HepG2 (cell line): ENCODE results near the gene SLC28A3. TPM values are rescaled to one million over a fixed set of nuclear protein-coding genes. Genes with fewer than 3 reads are reported as not detected.

Experiments used
- ATAC-seq: fragments of 200-7000 bp; cut with Tn5 transposase; 3 replicates; pipeline ENCODE4 v1.9.1; 2020; ENCODE audit warnings: mild to moderate bottlenecking, moderate library complexity
- BruUV-seq: library from RNA; stranded (reverse); fragments of 400-500 nt; replicated peaks from 2 replicates; lab custom pipeline; 2021; lab: Mats Ljungman, UMichigan
- CTCF ChIA-PET: fragments of 300-600 bp; formaldehyde crosslinking; extraction: SDS; loops from one replicate; lab custom pipeline; 2021; ENCODE audit warnings: low total read pairs, inconsistent platforms, low intra/inter-chr PET ratio; lab: Yijun Ruan, JAX
- POLR2A ChIA-PET: fragments of 350-600 bp; sonication (Branson Sonifier 250); formaldehyde crosslinking; loops from one replicate; lab custom pipeline; 2020; ENCODE audit warnings: antibody characterized with exemption, inconsistent platforms; lab: Yijun Ruan, JAX
- DNase-seq: peaks from one replicate; pipeline ENCODE4 v3.0.0-alpha.2; 2015; ENCODE audit warnings: low spot score
- FAIRE-seq: peaks from 3 replicates; lab custom pipeline; 2011; peaks lifted over from hg19 to GRCh38; lab: Jason Lieb, UNC
- H2AFZ ChIP-seq: one replicate; pipeline ENCODE4 v1.6.1; 2011; ENCODE audit warnings: low read length, inconsistent platforms
- H3K27ac ChIP-seq: fragments of 300-600 bp; 3 replicates; pipeline ENCODE4 v1.8.0; 2011; ENCODE audit warnings: mixed run types, mild to moderate bottlenecking, mixed read lengths, low read length, inconsistent platforms; ENCODE audit not compliant: insufficient read depth; ENCODE audit errors: extremely low read length
- H3K27me3 ChIP-seq, 2 experiments: fragments of 200-600 bp in 1 of 2; 2 replicates in 1 of 2; 3 replicates in 1 of 2; pipeline versions ENCODE4 v1.6.0 to v1.8.0; 2011; ENCODE audit warnings: low read length in 2 of 2, mild to moderate bottlenecking in 2 of 2, moderate library complexity in 2 of 2, inconsistent platforms in 1 of 2; ENCODE audit not compliant: insufficient read depth in 2 of 2, control insufficient read depth in 1 of 2
- H3K36me3 ChIP-seq, 2 experiments: fragments of 200-600 bp in 1 of 2; replicated peaks in 1 of 2; 2 replicates in 1 of 2; 3 replicates in 1 of 2; pipeline versions ENCODE4 v1.5.1 to v1.8.0; 2011; ENCODE audit warnings: low read length in 2 of 2, inconsistent platforms in 1 of 2; ENCODE audit not compliant: insufficient read depth in 2 of 2, control insufficient read depth in 1 of 2
- H3K4me1 ChIP-seq: 2 replicates; pipeline ENCODE4 v1.5.1; 2012; ENCODE audit warnings: low read length, inconsistent platforms; ENCODE audit not compliant: insufficient read depth
- H3K4me2 ChIP-seq: 2 replicates; pipeline ENCODE4 v1.6.0; 2011; ENCODE audit warnings: low read depth, low read length, inconsistent platforms
- H3K4me3 ChIP-seq, 3 experiments: fragments of 200-600 bp in 1 of 3; sonication (generic), shearing (Covaris generic) in 1 of 3; replicated peaks in 1 of 3; 2 replicates each; pipeline ENCODE4 v1.5.1; 2011 to 2016; ENCODE audit warnings: low read length in 3 of 3, inconsistent platforms in 2 of 3, low read depth in 2 of 3, mild to moderate bottlenecking in 2 of 3, control low read depth in 1 of 3, mixed read lengths in 1 of 3; ENCODE audit not compliant: insufficient read depth in 1 of 3
- H3K79me2 ChIP-seq: one replicate; pipeline ENCODE4 v1.6.1; 2011; ENCODE audit warnings: low read length, inconsistent platforms; ENCODE audit not compliant: insufficient read depth
- H3K9ac ChIP-seq: 2 replicates; pipeline ENCODE4 v1.6.0; 2011; ENCODE audit warnings: mild to moderate bottlenecking, low read depth, low read length, inconsistent platforms; ENCODE audit not compliant: insufficient read depth
- H3K9me3 ChIP-seq: 2 replicates; pipeline ENCODE4 v1.5.1; 2012; ENCODE audit warnings: mild to moderate bottlenecking, low read length
- H4K20me1 ChIP-seq: 2 replicates; pipeline ENCODE4 v1.6.0; 2011; ENCODE audit warnings: inconsistent platforms, mild to moderate bottlenecking, low read length, moderate library complexity; ENCODE audit not compliant: insufficient read depth
- CCDC6 ChIP-seq: sonication (generic); formaldehyde crosslinking; IDR thresholded peaks from 2 replicates; pipeline ENCODE4 v1.8.1; 2022; ENCODE audit warnings: mild to moderate bottlenecking, missing genetic modification reagents, moderate library complexity
- GATAD1 ChIP-seq: IDR thresholded peaks from 2 replicates; pipeline ENCODE4 v1.6.1; 2016; ENCODE audit warnings: missing genetic modification reagents, missing compliant biosample characterization
- HDAC2 ChIP-seq: sonication (generic); formaldehyde crosslinking; IDR thresholded peaks from 2 replicates; pipeline ENCODE4 v1.4.0; 2020; ENCODE audit warnings: missing genetic modification reagents
- KDM2A ChIP-seq: sonication (generic); formaldehyde crosslinking; IDR thresholded peaks from 2 replicates; pipeline ENCODE4 v1.4.0; 2020; ENCODE audit warnings: low read depth, missing genetic modification reagents, borderline replicate concordance
- PHF5A ChIP-seq: IDR thresholded peaks from one replicate; pipeline ENCODE4 v1.6.1; 2018; ENCODE audit warnings: low read depth, missing genetic modification reagents; ENCODE audit not compliant: unreplicated experiment
- PPARG ChIP-seq: conservative IDR thresholded peaks from 2 replicates; pipeline ENCODE4 v1.6.1; 2016; ENCODE audit warnings: missing biosample characterization, missing genetic modification reagents
- RERE ChIP-seq: IDR thresholded peaks from 2 replicates; pipeline ENCODE4 v1.6.1; 2016; ENCODE audit warnings: low read depth, missing genetic modification reagents, missing compliant biosample characterization
- SALL1 ChIP-seq: sonication (generic); formaldehyde crosslinking; IDR thresholded peaks from 2 replicates; pipeline ENCODE4 v1.8.0; 2022; ENCODE audit warnings: mild to moderate bottlenecking, missing genetic modification reagents
- U2AF2 ChIP-seq: fragments of 200-400 bp; formaldehyde crosslinking; IDR thresholded peaks from 2 replicates; pipeline ENCODE4 v1.6.1; 2017; ENCODE audit warnings: low read depth, mild to moderate bottlenecking, low read length
- ZNF232 ChIP-seq: sonication (generic); formaldehyde crosslinking; IDR thresholded peaks from 2 replicates; pipeline ENCODE4 v1.4.0; 2020; ENCODE audit warnings: missing genetic modification reagents, borderline replicate concordance
- ZNF280B ChIP-seq: sonication (generic); formaldehyde crosslinking; IDR thresholded peaks from 2 replicates; pipeline ENCODE4 v1.5.0; 2020; ENCODE audit warnings: missing genetic modification reagents, mild to moderate bottlenecking, borderline replicate concordance
- ZNF780A ChIP-seq: sonication (generic); formaldehyde crosslinking; IDR thresholded peaks from 2 replicates; pipeline ENCODE4 v1.8.0; 2022; ENCODE audit warnings: mild to moderate bottlenecking, missing genetic modification reagents, moderate library complexity
- ZSCAN22 ChIP-seq: sonication (generic); formaldehyde crosslinking; IDR thresholded peaks from 2 replicates; pipeline ENCODE4 v1.4.0; 2020; ENCODE audit warnings: mild to moderate bottlenecking, missing genetic modification reagents
- WGBS: methylation state at CpG from one replicate; pipeline ENCODE4 v1.1.6; 2017; ENCODE audit warnings: low lambda C conversion rate; 5-methylcytosine and 5-hydroxymethylcytosine counted together
- in situ Hi-C: cut with HindIII; loops from 2 replicates; pipeline ENCODE4 v1.10.0; 2017; ENCODE audit warnings: low pct_unique_long_range_greater_than_20kb; ENCODE audit not compliant: extremely low pct_ligation_motif_present
- intact Hi-C: fragments of 100-400 bp; cut with micrococcal nuclease; formaldehyde crosslinking; loops from one replicate; pipeline ENCODE4 v1.10.0; 2022; ENCODE audit not compliant: unreplicated experiment
- polyA plus RNA-seq, 8 experiments: library from polyadenylated mRNA; depleted of rRNA in 3 of 8; stranded (reverse) in 7 of 8; unstranded in 1 of 8; fragments of >200 nt; fragmentation: Illumina TruSeq in 4 of 8; extraction: Trizol in 4 of 8; gene quantifications; 2 replicates each; pipeline versions ENCODE4 v1.2.1 to v1.2.3, GENCODE V29; 2011 to 2016; ENCODE audit warnings: low read depth in 4 of 8, missing spikeins in 1 of 8, mixed read lengths in 1 of 8; ENCODE audit not compliant: insufficient read depth in 1 of 8
- total RNA-seq, 5 experiments: library from RNA; depleted of rRNA; stranded (reverse); fragments of >200 nt; fragmentation: Illumina TruSeq; extraction: Trizol; gene quantifications; 2 replicates each; pipeline ENCODE4 v1.2.3, GENCODE V29; 2016; ENCODE audit warnings: low read depth in 1 of 5

The SLC28A3 gene
- total and polyA plus RNA-seq, 2 of the 13 experiments (the other 11 are each of a cell fraction or from before 2014, with no cell fraction given), result not detected

GRCh38 chr9:84277646-84278045 is 62.9 kb downstream of the SLC28A3 start:
- TF ChIP-seq ZNF232 (CRISPR knock-in tag), result no peak
- TF ChIP-seq ZNF780A, result no peak
- TF ChIP-seq KDM2A (CRISPR knock-in tag), result no peak
- TF ChIP-seq, all 625 proteins: peak for 0
- BruUV-seq, result no TSS peak
- POLR2A ChIA-PET, result no interaction called here
- H4K20me1 ChIP-seq, result no peaks in the 10 kb centered on the region
- FAIRE-seq, result no peak
- in situ Hi-C loops, result no loop called here
- no peak overlapping the region for H3K4me2 ChIP-seq
- 15% methylated on average over 3 of the region's 3 CpGs for WGBS
- H3K27ac ChIP-seq, result no peak overlapping the region
- H3K4me1 ChIP-seq, result no peaks in the 10 kb centered on the region
- peaks cover 1 to 10% of the 10 kb centered on the region in 2 experiments; a peak in 2 of 5 replicates for H3K27me3 ChIP-seq
- H3K9ac ChIP-seq, result no peak overlapping the region
- CTCF ChIA-PET, result no interaction called here
- H3K9me3 ChIP-seq, result no peaks in the 10 kb centered on the region
- no peak for ATAC-seq
- H3K4me3 ChIP-seq, result no peak overlapping the region
- H3K36me3 ChIP-seq, result no peaks in the 10 kb centered on the region
- no peak overlapping the region for H2AFZ ChIP-seq
- no peak for DNase-seq
- H3K79me2 ChIP-seq, result no peaks in the 10 kb centered on the region
- intact Hi-C loops, result no loop called here

GRCh38 chr9:84276741-84277140 is 63.8 kb downstream of the SLC28A3 start:
- FAIRE-seq, result no peak
- in situ Hi-C loops, result no loop called here
- CTCF ChIA-PET, result no interaction called here
- TF ChIP-seq CCDC6 (CRISPR knock-in tag) (no peak), SALL1 (CRISPR knock-in tag) (no peak), RERE (CRISPR knock-in tag) (no peak), GATAD1 (CRISPR knock-in tag) (no peak), HDAC2 (CRISPR knock-in tag) (no peak), ZNF280B (CRISPR knock-in tag) (no peak), U2AF2 (no peak), PHF5A (CRISPR knock-in tag) (no peak), ZSCAN22 (CRISPR knock-in tag) (no peak), PPARG (CRISPR knock-in tag) (no peak)

More at GRCh38 chr9:84276741-84277140, 63.8 kb downstream of the SLC28A3 start:
- no peaks in the 10 kb centered on the region for H3K9me3 ChIP-seq
- H3K79me2 ChIP-seq, result no peaks in the 10 kb centered on the region
- 0% methylated on average over 3 of the region's 3 CpGs for WGBS
- no peaks in the 10 kb centered on the region for H3K36me3 ChIP-seq
- no peaks in the 10 kb centered on the region for H4K20me1 ChIP-seq
- H2AFZ ChIP-seq, result no peak overlapping the region
- H3K27me3 ChIP-seq, result peaks cover 1 to 17% of the 10 kb centered on the region in 2 experiments; a peak in 4 of 5 replicates
- POLR2A ChIA-PET, result no interaction called here
- no peak overlapping the region for H3K4me2 ChIP-seq
- H3K9ac ChIP-seq, result no peak overlapping the region
- BruUV-seq, result no TSS peak
- no peak overlapping the region for H3K27ac ChIP-seq
- no peak overlapping the region for H3K4me3 ChIP-seq
- DNase-seq, result no peak
- no peaks in the 10 kb centered on the region for H3K4me1 ChIP-seq
- no peak for ATAC-seq
- intact Hi-C loops, result no loop called here
